SK-N-MC (cell line): ENCODE measurements around the gene HOXC5.

Experiments
- DNase-seq: peaks from one replicate; pipeline ENCODE4 v3.0.0-alpha.2; 2011; ENCODE audit warnings: low read depth, low spot score
- H3K27ac ChIP-seq: fragments of 200-600 bp; sonication (generic); 2 replicates; pipeline ENCODE4 v1.5.1; 2016; ENCODE audit warnings: mixed run types
- H3K36me3 ChIP-seq: fragments of 200-600 bp; sonication (generic); 2 replicates; pipeline ENCODE4 v1.6.1; 2017; ENCODE audit warnings: antibody characterized with exemption, low read length, mixed read lengths; ENCODE audit not compliant: insufficient read depth
- H3K4me3 ChIP-seq: fragments of 200-600 bp; sonication (generic); 2 replicates; pipeline ENCODE4 v1.5.1; 2016
- H3K9ac ChIP-seq: fragments of 200-600 bp; sonication (generic); 2 replicates; pipeline ENCODE4 v1.8.0; 2017; ENCODE audit warnings: mixed run types, mixed read lengths; ENCODE audit not compliant: insufficient read length
- H3K9me3 ChIP-seq: fragments of 200-600 bp; sonication (generic); 2 replicates; pipeline ENCODE4 v1.6.1; 2017; ENCODE audit warnings: low read depth, mild to moderate bottlenecking, antibody characterized with exemption, low read length, moderate library complexity, mixed read lengths
- EZH2 ChIP-seq: fragments of 200-600 bp; sonication (generic); IDR thresholded peaks from one replicate; pipeline ENCODE4 v1.6.1; 2017; ENCODE audit warnings: antibody characterized with exemption
- FOXP2 ChIP-seq: optimal IDR thresholded peaks from 2 replicates; pipeline ENCODE3; 2011; ENCODE audit warnings: mild to moderate bottlenecking, moderate library complexity; ENCODE audit not compliant: insufficient read depth; ENCODE audit errors: extremely low read length, control extremely low read depth
- POLR2AphosphoS5 ChIP-seq: IDR thresholded peaks from 2 replicates; pipeline ENCODE4 v1.6.1; 2012; ENCODE audit warnings: mild to moderate bottlenecking, low read depth, low read length, borderline replicate concordance

HOXC5 gene

DNA sequence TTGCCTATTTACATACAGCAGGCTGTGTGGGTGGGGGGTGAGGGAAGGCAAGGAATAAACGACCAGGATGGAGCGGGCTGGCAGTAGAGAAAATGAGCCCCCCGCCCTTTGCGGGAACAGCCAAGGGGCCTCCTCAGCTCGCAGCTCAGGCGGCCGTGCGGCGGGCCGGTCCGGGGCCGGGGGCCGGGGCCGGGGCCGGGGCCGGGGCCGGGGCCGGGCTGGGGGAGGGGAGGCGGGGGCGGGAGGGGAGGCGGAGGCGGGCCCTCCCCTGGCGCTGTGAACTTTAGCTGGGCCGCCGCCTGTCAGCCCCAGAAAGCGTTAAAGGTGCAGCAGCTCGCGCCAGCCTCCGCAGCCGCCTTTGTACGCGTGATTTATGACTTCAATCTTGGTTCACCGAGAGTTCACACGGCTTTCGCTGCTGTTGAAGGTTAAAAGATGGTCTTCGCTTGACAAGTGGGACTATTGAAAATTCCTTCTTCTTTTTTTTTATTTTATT is 49.6 kb downstream of the HOXC5 start:
- Histone ChIP-seq H3K27ac (no peak overlapping the region), H3K9ac (no peak overlapping the region), H3K4me3 (no peak overlapping the region), H3K9me3 (no peaks in the 10 kb centered on the region), H3K36me3 (no peaks in the 10 kb centered on the region)
- DNase-seq, result no peak
- TF ChIP-seq FOXP2 (no peak), EZH2 (no peak), POLR2AphosphoS5 (no peak)
